ENCODE measurements around the gene NKG7. TPM values are rescaled to one million over a fixed set of nuclear protein-coding genes. Genes with fewer than 3 reads are reported as not detected.

NKG7 gene, protein sequence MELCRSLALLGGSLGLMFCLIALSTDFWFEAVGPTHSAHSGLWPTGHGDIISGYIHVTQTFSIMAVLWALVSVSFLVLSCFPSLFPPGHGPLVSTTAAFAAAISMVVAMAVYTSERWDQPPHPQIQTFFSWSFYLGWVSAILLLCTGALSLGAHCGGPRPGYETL
- total RNA-seq (2022; extraction: Qiagen RNA extraction) = not detected in 5 replicates

DNA sequence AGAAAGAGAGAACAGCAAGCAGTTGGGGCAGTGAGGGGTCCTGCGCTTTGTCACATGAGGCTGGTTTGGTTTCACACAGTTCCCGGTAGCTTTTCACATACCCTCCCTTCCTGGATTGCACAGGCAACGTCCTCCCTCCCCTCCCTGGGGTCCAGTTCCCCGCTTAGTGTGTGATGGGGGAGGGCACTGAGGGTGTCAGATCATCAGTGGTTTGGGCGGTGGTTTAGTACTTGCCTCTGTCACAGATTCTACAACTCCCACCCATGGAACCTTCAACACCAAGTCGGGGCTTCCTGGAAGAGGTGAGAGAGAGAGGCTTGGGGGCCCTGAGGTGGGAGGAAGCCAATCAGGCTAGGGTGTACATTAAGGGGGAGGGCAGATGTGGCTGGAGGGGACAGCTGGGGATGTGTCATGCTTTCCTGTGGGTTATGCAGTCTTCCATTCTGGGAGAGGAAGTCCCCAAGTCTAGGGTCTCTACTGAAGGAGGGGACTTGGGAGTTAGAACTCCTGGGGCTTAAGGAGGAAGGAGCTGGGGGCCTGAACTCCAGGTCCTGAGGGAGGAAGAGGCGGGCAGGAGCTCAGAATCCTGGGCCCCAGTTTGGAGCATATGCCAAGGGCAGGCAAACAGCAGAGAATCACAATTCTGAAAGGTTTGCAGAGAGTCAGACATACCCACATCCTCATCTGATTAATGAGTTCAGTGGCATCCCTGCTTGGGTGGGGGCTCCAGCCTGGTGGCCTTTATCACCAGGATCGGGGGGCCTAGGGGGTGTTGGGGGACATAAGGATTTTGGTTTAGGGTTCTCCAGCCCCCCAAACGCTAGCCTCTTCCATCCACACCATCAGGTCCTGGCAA, at the start of gene NKG7:
TSS of gene NKG7 (minus strand) at position 6 of the 856 bp plus-strand sequence. CDS start 119 bp downstream, outside the sequence.

DNA sequence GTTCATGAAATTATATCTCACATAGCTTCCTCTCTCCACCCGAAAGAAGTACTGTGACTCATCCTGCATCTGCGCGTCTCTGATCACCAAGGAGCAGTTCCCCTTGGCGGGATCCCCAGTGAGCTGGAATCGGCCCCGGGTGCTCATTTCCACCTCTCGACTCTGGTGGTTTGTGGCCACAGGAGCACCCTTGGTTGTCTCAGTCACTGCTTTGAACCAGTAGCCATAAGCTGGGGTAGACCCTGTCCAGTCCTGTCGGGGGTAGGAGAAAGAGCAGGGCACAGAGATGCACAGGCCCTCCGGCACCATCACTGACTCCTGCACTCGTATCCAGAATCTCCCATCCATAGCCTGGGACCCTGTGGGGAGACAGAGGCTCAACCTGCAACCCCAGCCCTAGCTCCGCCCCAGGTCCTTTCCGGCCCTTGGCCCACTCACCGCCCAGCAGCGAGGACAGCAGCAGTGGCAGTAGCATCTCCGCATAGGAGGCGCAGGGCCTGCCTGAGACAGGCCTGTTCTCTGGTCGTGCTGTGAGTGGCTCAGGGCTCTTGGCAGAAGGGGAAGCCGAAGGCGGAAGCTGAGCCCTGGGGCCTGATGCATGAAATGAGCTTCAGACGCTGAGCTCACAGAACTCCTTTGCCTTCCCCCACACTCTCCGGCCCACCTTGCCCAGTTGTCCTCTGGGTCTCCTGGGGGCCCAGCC, 44.8 kb upstream of the NKG7 start, which contains the start of gene SIGLEC10:
TSS of gene SIGLEC10 (minus strand) at position 536 of the 703 bp plus-strand sequence. CDS start at position 475, 61 bp downstream.

DNA sequence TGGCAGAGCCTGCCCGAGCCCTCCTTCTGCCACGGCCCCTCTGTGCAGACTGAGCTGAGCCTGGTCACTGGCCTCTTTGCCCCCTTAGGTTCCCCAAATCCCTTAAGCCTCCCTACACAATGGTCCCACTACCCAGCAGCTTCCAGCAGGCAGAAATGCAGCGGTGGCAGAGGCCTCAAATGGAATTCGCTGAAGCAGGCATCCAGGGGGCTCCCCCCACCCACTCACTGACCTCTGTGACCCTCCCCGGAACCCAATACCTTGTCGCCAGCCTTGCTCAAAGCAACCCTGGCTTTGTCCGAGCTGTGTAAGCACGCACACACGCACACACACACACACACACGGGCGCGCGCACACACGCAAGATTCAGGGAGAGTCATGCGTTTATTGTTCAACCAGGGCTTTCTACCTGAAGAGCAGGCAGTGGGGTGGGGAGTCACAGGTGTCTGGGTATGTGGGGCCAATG, 15.5 kb upstream of the NKG7 start, which contains the start of gene LIM2:
TSS of gene LIM2 (minus strand) at position 51 of the 466 bp plus-strand sequence. CDS start 531 bp downstream, outside the sequence.

DNA sequence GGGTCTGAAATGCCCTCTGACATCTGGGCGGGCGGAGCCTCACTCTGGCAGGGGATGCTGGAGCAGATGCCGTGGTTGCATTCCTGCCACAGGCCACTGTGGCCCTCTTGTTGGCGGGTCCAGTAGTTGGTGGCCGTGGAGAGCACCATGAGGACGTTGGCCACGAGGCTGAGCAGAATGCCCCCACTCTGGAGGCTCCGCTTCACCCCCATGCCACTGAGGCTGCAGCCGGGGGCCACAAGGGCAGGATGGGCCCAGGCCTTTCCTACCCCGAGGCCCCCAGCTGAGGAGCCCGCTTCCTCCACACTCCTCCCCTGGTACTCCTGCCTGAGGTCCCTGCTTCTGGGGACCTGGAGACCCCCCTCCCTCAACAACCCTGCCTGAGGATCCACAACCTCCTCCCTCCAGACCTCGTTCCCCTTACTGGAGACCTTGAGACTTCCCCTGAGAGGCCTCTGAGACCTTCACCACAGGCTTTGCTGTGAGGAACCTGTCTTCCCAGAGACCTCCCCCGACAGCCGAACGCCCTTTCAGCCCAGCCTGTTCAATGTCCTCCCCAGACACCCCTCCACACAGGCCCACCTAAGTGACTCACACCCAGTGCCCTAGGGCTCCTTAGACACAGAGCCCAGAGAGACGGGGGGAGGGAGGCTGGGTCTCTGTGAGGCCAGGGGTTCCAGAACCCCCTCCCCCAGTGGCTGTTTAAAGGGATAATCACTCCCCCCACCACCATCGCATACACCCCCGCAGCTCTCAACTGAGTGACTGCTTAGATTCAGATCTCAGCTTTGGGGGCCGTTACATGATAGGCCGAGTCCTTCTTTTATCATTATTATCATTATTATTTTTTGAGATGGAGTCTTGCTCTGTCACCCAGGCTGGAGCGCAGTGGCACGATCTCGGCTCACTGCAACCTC, 3.8 kb downstream of the NKG7 start, which contains the start of gene CLDND2:
TSS of gene CLDND2 (minus strand) at position 638 of the 917 bp plus-strand sequence. CDS start at position 212, 426 bp downstream.

DNA sequence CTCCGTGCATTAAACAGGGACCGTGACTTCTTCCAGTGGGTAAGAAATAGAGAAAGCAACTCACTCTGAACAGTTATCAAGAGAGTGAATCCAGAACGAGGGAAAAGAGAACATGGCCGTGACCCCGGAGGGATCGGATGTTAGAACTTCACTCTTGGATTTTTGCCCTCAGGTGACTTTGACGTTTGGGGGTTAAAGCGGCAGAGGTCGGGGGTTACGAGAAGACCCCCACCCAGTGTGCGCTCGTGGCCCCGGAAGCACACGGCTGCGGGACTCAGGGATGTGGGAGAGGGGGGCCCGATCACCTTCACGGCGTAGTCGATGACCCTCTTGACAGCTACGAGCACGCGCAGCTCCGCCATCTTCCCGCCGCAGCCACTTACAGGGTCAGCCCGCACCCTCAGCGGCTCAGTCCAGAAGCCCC, 6.5 kb downstream of the NKG7 start, which contains the start of gene ETFB:
TSS of gene ETFB (minus strand) at position 424 of the 424 bp plus-strand sequence. CDS start at position 362, 62 bp downstream.

DNA sequence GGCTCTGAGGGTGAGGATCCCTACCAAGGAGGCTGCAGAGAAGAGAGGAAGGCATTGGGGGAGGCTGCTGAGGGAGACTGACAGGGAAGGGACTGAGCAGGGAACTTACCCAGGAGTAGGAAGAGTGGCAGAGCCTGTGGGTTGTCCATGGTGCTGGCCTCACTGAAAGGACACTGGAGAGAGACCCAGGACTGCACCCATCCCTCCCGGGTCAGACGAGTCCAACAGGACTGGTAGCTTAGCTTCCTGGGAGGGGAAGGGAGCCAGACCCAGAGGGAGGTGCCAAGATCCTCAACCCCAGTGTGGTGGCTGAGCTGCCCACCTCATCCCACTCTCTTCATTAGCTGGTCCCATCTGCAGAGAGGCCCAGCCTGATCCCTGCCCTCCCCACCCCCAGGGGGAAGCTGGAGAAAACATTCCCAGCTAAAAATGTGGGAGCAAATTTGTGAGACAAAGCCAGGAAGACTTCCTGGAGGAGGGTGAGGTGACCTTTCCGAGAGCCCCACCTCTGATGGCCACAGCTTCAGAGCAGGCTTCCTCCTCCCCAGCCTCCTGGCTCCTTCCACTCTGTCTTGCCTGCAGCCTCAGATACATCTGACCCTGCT, 30.4 kb downstream of the NKG7 start, which contains the start of gene VSIG10L:
TSS of gene VSIG10L (minus strand) at position 164 of the 605 bp plus-strand sequence. CDS start at position 149, 15 bp downstream.

Other genes with a start within 250 kb of the NKG7 start
- 0.05 to 0.07 TPM (median 0.05 TPM) in 4 of 5 replicates, not detected in the other for gene SIGLEC9, start 247.7 kb downstream of the NKG7 start, total RNA-seq (2022; extraction: Qiagen RNA extraction)
- gene SIGLEC7, start 230.4 kb downstream of the NKG7 start, total RNA-seq (2022; extraction: Qiagen RNA extraction) = not detected in 5 replicates
- 0.06 to 0.08 TPM (median 0.07 TPM) in 3 of 5 replicates, not detected in the others for gene CD33, start 147.6 kb downstream of the NKG7 start, total RNA-seq (2022; extraction: Qiagen RNA extraction)
- 0.08 TPM in 1 of 5 replicates, not detected in the others for gene SIGLECL1, start 121.6 kb downstream of the NKG7 start, total RNA-seq (2022; extraction: Qiagen RNA extraction)
- 0.06 to 0.13 TPM (median 0.07 TPM) in 4 of 5 replicates, not detected in the other for gene IGLON5, start 61.0 kb downstream of the NKG7 start, total RNA-seq (2022; extraction: Qiagen RNA extraction)
- gene VSIG10L, start 30.5 kb downstream of the NKG7 start, total RNA-seq (2022; extraction: Qiagen RNA extraction) = 8.5 to 16.3 TPM (median 15.6 TPM) in 5 replicates
- 223 to 280 TPM (median 242 TPM) in 5 replicates for gene ETFB, start 6.3 kb downstream of the NKG7 start, total RNA-seq (2022; extraction: Qiagen RNA extraction)
- gene CLDND2, start 3.7 kb downstream of the NKG7 start, total RNA-seq (2022; extraction: Qiagen RNA extraction) = 8.9 to 13.0 TPM (median 12.9 TPM) in 5 replicates
- gene LIM2, start 15.3 kb upstream of the NKG7 start, total RNA-seq (2022; extraction: Qiagen RNA extraction) = not detected in 5 replicates
- gene C19orf84, start 17.9 kb upstream of the NKG7 start, total RNA-seq (2022; extraction: Qiagen RNA extraction) = not detected in 5 replicates
- 0.02 to 0.06 TPM in 2 of 5 replicates, not detected in the others for gene SIGLEC10, start 45.0 kb upstream of the NKG7 start, total RNA-seq (2022; extraction: Qiagen RNA extraction)
- gene SIGLEC8, start 85.8 kb upstream of the NKG7 start, total RNA-seq (2022; extraction: Qiagen RNA extraction) = not detected in 5 replicates
- gene CEACAM18, start 105.9 kb upstream of the NKG7 start, total RNA-seq (2022; extraction: Qiagen RNA extraction) = not detected in 5 replicates
- not detected in 5 replicates for gene SIGLEC12, start 129.1 kb upstream of the NKG7 start, total RNA-seq (2022; extraction: Qiagen RNA extraction)
- gene SIGLEC6, start 159.0 kb upstream of the NKG7 start, total RNA-seq (2022; extraction: Qiagen RNA extraction) = not detected in 5 replicates
- 2.3 to 5.0 TPM (median 3.6 TPM) in 5 replicates for gene ZNF175, start 198.6 kb upstream of the NKG7 start, total RNA-seq (2022; extraction: Qiagen RNA extraction)

Measured in A549 treated with dexamethasone at 1 μM for 4 hours (cell line).